H9 (cell line): Measurements from ENCODE around the gene RIOK3. TPM values are rescaled to one million over a fixed set of nuclear protein-coding genes. Genes with fewer than 3 reads are reported as not detected.

Source experiments
- DNase-seq: peaks from one replicate; pipeline ENCODE4 v3.0.0-alpha.2; 2017
- H2AFZ ChIP-seq: one replicate; pipeline ENCODE4 v1.6.1; 2013; ENCODE audit warnings: mild to moderate bottlenecking, low read length, control low read depth, moderate library complexity
- H2AK5ac ChIP-seq: 2 replicates; pipeline ENCODE4 v1.6.1; 2013; ENCODE audit warnings: low read length, control low read depth, mixed read lengths; ENCODE audit not compliant: insufficient read length
- H2BK120ac ChIP-seq: one replicate; pipeline ENCODE4 v1.6.1; 2013; ENCODE audit warnings: low read depth, mild to moderate bottlenecking, low read length, control low read depth, inconsistent platforms; ENCODE audit not compliant: poor library complexity, severe bottlenecking
- H2BK12ac ChIP-seq: 2 replicates; pipeline ENCODE4 v1.6.1; 2013; ENCODE audit warnings: low read length, control low read depth, mixed read lengths, low read depth; ENCODE audit not compliant: insufficient read length
- H2BK15ac ChIP-seq: 2 replicates; pipeline ENCODE4 v1.6.1; 2013; ENCODE audit warnings: low read depth, low read length, control low read depth
- H2BK20ac ChIP-seq: one replicate; pipeline ENCODE4 v1.6.1; 2013; ENCODE audit warnings: low read depth, mild to moderate bottlenecking, low read length, control low read depth, inconsistent platforms; ENCODE audit not compliant: poor library complexity, severe bottlenecking
- H2BK5ac ChIP-seq: 2 replicates; pipeline ENCODE4 v1.6.1; 2013; ENCODE audit warnings: low read length, control low read depth, mixed read lengths; ENCODE audit not compliant: insufficient read length
- H3K14ac ChIP-seq: 2 replicates; pipeline ENCODE4 v1.6.1; 2013; ENCODE audit warnings: low read length, control low read depth; ENCODE audit not compliant: insufficient read depth
- H3K18ac ChIP-seq: 2 replicates; pipeline ENCODE4 v1.6.1; 2013; ENCODE audit warnings: low read depth, mild to moderate bottlenecking, mixed read lengths, low read length, control low read depth; ENCODE audit not compliant: insufficient read length
- H3K23ac ChIP-seq: 2 replicates; pipeline ENCODE4 v1.6.1; 2013; ENCODE audit warnings: low read length, control low read depth, mixed read lengths, low read depth; ENCODE audit not compliant: insufficient read length
- H3K23me2 ChIP-seq: 2 replicates; pipeline ENCODE4 v1.6.1; 2013; ENCODE audit warnings: low read depth, mild to moderate bottlenecking, mixed read lengths, low read length, control low read depth; ENCODE audit not compliant: insufficient read length, poor library complexity, severe bottlenecking
- H3K27ac ChIP-seq: 2 replicates; pipeline ENCODE4 v1.5.1; 2013; ENCODE audit warnings: low read length, control low read depth, mixed read lengths, low read depth; ENCODE audit not compliant: insufficient read length
- H3K27me3 ChIP-seq: 2 replicates; pipeline ENCODE4 v1.6.1; 2013; ENCODE audit warnings: low read length, control low read depth, inconsistent platforms; ENCODE audit not compliant: insufficient read depth
- H3K4ac ChIP-seq: 2 replicates; pipeline ENCODE4 v1.6.1; 2013; ENCODE audit warnings: low read depth, mild to moderate bottlenecking, control low read depth, inconsistent platforms, low read length, moderate library complexity
- H3K4me1 ChIP-seq: 2 replicates; pipeline ENCODE4 v1.6.1; 2013; ENCODE audit warnings: low read length, control low read depth, inconsistent platforms; ENCODE audit not compliant: insufficient read depth
- H3K4me2 ChIP-seq: 2 replicates; pipeline ENCODE4 v1.6.1; 2013; ENCODE audit warnings: low read length, control low read depth, mixed read lengths; ENCODE audit not compliant: insufficient read length, insufficient read depth
- H3K56ac ChIP-seq: 2 replicates; pipeline ENCODE4 v1.6.1; 2013; ENCODE audit warnings: low read depth, mild to moderate bottlenecking, mixed read lengths, low read length, control low read depth; ENCODE audit not compliant: insufficient read length
- H3K79me1 ChIP-seq: 2 replicates; pipeline ENCODE4 v1.6.1; 2013; ENCODE audit warnings: low read depth, mild to moderate bottlenecking, moderate library complexity, low read length, control low read depth, inconsistent platforms; ENCODE audit not compliant: insufficient read depth, poor library complexity, severe bottlenecking
- H3K79me2 ChIP-seq: 2 replicates; pipeline ENCODE4 v1.6.1; 2013; ENCODE audit warnings: low read length, control low read depth, inconsistent platforms; ENCODE audit not compliant: insufficient read depth
- H3K9ac ChIP-seq: 2 replicates; pipeline ENCODE4 v1.6.1; 2013; ENCODE audit warnings: low read length, control low read depth, mixed read lengths; ENCODE audit not compliant: insufficient read length; ENCODE audit errors: extremely low read depth
- H3K9me3 ChIP-seq: one replicate; pipeline ENCODE4 v1.6.1; 2013; ENCODE audit warnings: low read depth, low read length, inconsistent platforms; ENCODE audit not compliant: control insufficient read depth
- H3T11ph ChIP-seq: one replicate; pipeline ENCODE4 v1.6.1; 2013; ENCODE audit warnings: mild to moderate bottlenecking, low read length, control low read depth, inconsistent platforms
- H4K20me1 ChIP-seq: one replicate; pipeline ENCODE4 v1.6.1; 2013; ENCODE audit not compliant: control insufficient read depth, insufficient read length, insufficient read depth
- H4K5ac ChIP-seq: 2 replicates; pipeline ENCODE4 v1.6.1; 2013; ENCODE audit warnings: low read depth, mild to moderate bottlenecking, mixed read lengths, low read length, control low read depth; ENCODE audit not compliant: insufficient read length
- H4K8ac ChIP-seq: replicated peaks from 2 replicates; pipeline ENCODE4 v1.6.1; 2013; ENCODE audit warnings: low read length, control low read depth, mixed read lengths, low read depth; ENCODE audit not compliant: insufficient read length
- H4K91ac ChIP-seq: 2 replicates; pipeline ENCODE4 v1.6.1; 2013; ENCODE audit warnings: low read depth, mild to moderate bottlenecking, moderate library complexity, mixed read lengths, low read length, control low read depth; ENCODE audit not compliant: insufficient read length
- H3K27ac Mint-ChIP-seq, 3 experiments: 2 replicates in 2 of 3; 3 replicates in 1 of 3; pipeline ENCODE4 v1.8.0; 2020 to 2021; ENCODE audit warnings: mixed read lengths in 3 of 3, mild to moderate bottlenecking in 1 of 3, moderate library complexity in 1 of 3
- H3K27me3 Mint-ChIP-seq: 2 replicates; pipeline ENCODE4 v1.8.0; 2021; ENCODE audit warnings: low read depth, mild to moderate bottlenecking, moderate library complexity, mixed read lengths
- H3K36me3 Mint-ChIP-seq, 3 experiments: 2 replicates in 2 of 3; 3 replicates in 1 of 3; pipeline ENCODE4 v1.8.0; 2020 to 2021; ENCODE audit warnings: low read depth in 3 of 3, mixed read lengths in 3 of 3; ENCODE audit not compliant: insufficient read depth in 1 of 3
- H3K4me1 Mint-ChIP-seq, 2 experiments: 2 replicates each; pipeline ENCODE4 v1.8.0; 2020; ENCODE audit warnings: mixed read lengths in 2 of 2
- H3K4me3 Mint-ChIP-seq, 2 experiments: 2 replicates in 1 of 2; 3 replicates in 1 of 2; pipeline ENCODE4 v1.8.0; 2020 to 2021; ENCODE audit warnings: mild to moderate bottlenecking in 2 of 2, mixed read lengths in 2 of 2, moderate library complexity in 1 of 2
- H3K9me3 Mint-ChIP-seq, 2 experiments: 2 replicates in 1 of 2; 3 replicates in 1 of 2; pipeline ENCODE4 v1.8.0; 2020; ENCODE audit warnings: mild to moderate bottlenecking in 2 of 2, mixed read lengths in 2 of 2, moderate library complexity in 1 of 2
- CTCF ChIP-seq: fragments of 200-600 bp; sonication (generic); conservative IDR thresholded peaks from 3 replicates; pipeline ENCODE4 v1.8.0; 2021; ENCODE audit warnings: antibody characterized with exemption, mild to moderate bottlenecking
- WGBS: extraction: QIAGEN DNeasy Blood & Tissue Kit; methylation state at CpG from one replicate; pipeline ENCODE4 v1.1.7; 2013; ENCODE audit warnings: missing lambda C conversion rate, low lambda C conversion rate, mixed read lengths; ENCODE audit not compliant: insufficient read length; ENCODE audit errors: extremely low coverage; 5-methylcytosine and 5-hydroxymethylcytosine counted together
- total RNA-seq: library from RNA; stranded (reverse); gene quantifications from 2 replicates; pipeline ENCODE4 v1.2.1, GENCODE V29; 2021

Gene RIOK3
- total RNA-seq, 1 experiment from 2014 or later: 34.6 TPM

DNA sequence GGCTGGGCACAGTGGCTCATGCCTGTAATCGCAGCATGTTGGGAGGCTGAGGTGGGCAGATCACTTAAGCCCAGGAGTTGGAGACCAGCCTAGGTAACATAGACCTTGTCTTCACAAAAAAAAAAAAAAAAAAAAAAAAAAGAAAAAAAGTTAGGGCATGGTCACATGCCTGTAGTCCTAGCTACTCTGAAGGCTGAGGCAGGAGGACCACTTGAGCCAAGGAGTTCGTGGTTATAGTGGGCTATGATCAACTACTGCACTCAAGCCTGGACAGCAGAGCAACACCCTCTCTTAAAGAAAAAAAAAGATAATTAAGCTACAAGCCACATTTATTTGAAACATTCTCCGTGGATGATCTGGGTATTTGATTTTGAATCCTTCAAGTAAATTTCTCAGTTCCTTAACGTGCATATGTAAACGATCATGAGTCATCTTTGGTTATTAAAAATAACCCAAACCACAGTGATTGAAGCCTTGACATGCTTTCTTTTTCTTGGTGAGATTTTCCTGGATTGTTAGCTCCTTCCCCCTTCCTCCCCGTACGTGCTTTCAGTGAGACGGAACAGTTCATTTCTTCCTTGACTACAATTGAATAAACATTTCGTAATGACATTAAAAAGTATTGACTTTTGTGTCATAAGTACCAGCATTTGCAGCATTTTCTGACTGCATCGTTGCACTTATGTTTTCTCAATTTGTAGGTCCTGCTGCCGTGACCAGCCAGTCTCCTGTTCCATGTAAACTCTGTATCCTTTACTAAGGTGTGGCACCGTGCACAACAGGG, 70.5 kb downstream of the RIOK3 start:
- no peak overlapping the region for H2BK20ac ChIP-seq
- no peak overlapping the region for H3K27ac ChIP-seq
- H3K79me2 ChIP-seq: no peaks in the 10 kb centered on the region
- no CpG with 5 or more reads among the region's 12 CpGs for WGBS
- no peak overlapping the region for H2BK120ac ChIP-seq
- Mint-ChIP-seq H3K4me3 (no peak overlapping the region), H3K4me1 (0 out of 4 replicates have a peak, but pooled peaks cover 0 to 3% of the 10 kb centered on the region in 2 experiments), H3K27me3 (no peaks in the 10 kb centered on the region), H3K27ac (no peak overlapping the region), H3K9me3 (no peaks in the 10 kb centered on the region), H3K36me3 (peaks cover 22 to 82% (median 59%) of the 10 kb centered on the region in 3 experiments; a peak in 6 of 7 replicates)
- H2AFZ ChIP-seq: no peak overlapping the region
- no peak overlapping the region for H2BK5ac ChIP-seq
- H3K9me3 ChIP-seq: no peaks in the 10 kb centered on the region
- no peaks in the 10 kb centered on the region for H3K4me1 ChIP-seq
- no peak for TF ChIP-seq CTCF
- H2AK5ac ChIP-seq: no peak overlapping the region
- no peaks in the 10 kb centered on the region for H3K23me2 ChIP-seq
- H3T11ph ChIP-seq: no peak overlapping the region
- no peak overlapping the region for H4K5ac ChIP-seq
- H2BK15ac ChIP-seq: no peak overlapping the region
- H4K20me1 ChIP-seq: no peaks in the 10 kb centered on the region
- no peak overlapping the region for H4K8ac ChIP-seq
- no peaks in the 10 kb centered on the region for H3K27me3 ChIP-seq
- H3K23ac ChIP-seq: no peak overlapping the region
- H3K9ac ChIP-seq: no peak overlapping the region
- H3K56ac ChIP-seq: no peak overlapping the region
- DNase-seq: no peak
- H3K18ac ChIP-seq: no peak overlapping the region
- H3K14ac ChIP-seq: no peak overlapping the region
- H3K4ac ChIP-seq: no peak overlapping the region
- no peaks in the 10 kb centered on the region for H3K79me1 ChIP-seq
- H4K91ac ChIP-seq: no peak overlapping the region
- no peak overlapping the region for H2BK12ac ChIP-seq
- H3K4me2 ChIP-seq: no peak overlapping the region
